Measurements from ENCODE around the gene FRMD1.

GRCh38 chr6:168103050-168103830 is 24.2 kb upstream of the FRMD1 start:
- TF ChIP-seq, protein P1, sequence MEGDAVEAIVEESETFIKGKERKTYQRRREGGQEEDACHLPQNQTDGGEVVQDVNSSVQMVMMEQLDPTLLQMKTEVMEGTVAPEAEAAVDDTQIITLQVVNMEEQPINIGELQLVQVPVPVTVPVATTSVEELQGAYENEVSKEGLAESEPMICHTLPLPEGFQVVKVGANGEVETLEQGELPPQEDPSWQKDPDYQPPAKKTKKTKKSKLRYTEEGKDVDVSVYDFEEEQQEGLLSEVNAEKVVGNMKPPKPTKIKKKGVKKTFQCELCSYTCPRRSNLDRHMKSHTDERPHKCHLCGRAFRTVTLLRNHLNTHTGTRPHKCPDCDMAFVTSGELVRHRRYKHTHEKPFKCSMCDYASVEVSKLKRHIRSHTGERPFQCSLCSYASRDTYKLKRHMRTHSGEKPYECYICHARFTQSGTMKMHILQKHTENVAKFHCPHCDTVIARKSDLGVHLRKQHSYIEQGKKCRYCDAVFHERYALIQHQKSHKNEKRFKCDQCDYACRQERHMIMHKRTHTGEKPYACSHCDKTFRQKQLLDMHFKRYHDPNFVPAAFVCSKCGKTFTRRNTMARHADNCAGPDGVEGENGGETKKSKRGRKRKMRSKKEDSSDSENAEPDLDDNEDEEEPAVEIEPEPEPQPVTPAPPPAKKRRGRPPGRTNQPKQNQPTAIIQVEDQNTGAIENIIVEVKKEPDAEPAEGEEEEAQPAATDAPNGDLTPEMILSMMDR (IDR thresholded peaks at IDR 0.05): no peak
- no peak for TF ChIP-seq POLR2A (IDR thresholded peaks at IDR 0.05)
